PC-3 (cell line): ENCODE measurements around the gene SLC18A2. TPM values are rescaled to one million over a fixed set of nuclear protein-coding genes. Genes with fewer than 3 reads are reported as not detected.

ENCODE experiments used
- ATAC-seq: fragments of 200-7000 bp; cut with Tn5 transposase; 2 replicates; pipeline ENCODE4 v1.9.1; 2020; ENCODE audit warnings: mild to moderate bottlenecking, moderate library complexity
- BruUV-seq: library from RNA; stranded (reverse); fragments of 400-500 nt; replicated peaks from 2 replicates; lab custom pipeline; 2021; lab: Mats Ljungman, UMichigan
- CTCF ChIA-PET: fragments of 300-600 bp; sonication (Branson Sonifier 250); formaldehyde crosslinking; loops from one replicate; lab custom pipeline; 2022; ENCODE audit warnings: antibody characterized with exemption; lab: Charles Lee
- POLR2A ChIA-PET: fragments of 300-600 bp; sonication (Branson Sonifier 250); formaldehyde crosslinking; loops from one replicate; lab custom pipeline; 2022; ENCODE audit warnings: antibody characterized with exemption; ENCODE audit not compliant: unreplicated experiment; lab: Charles Lee
- DNase-seq: peaks from one replicate; pipeline ENCODE4 v3.0.0-alpha.2; 2015
- H2AFZ ChIP-seq: fragments of 300-600 bp; sonication (generic); 2 replicates; pipeline ENCODE4 v1.6.0; 2016; ENCODE audit warnings: antibody characterized with exemption, low read length
- H3F3A ChIP-seq: fragments of 300-600 bp; sonication (generic); one replicate; pipeline ENCODE4 v1.6.0; 2017; ENCODE audit warnings: antibody characterized with exemption, low read length, control low read depth, mild to moderate bottlenecking; ENCODE audit not compliant: unreplicated experiment
- H3K27ac ChIP-seq: fragments of 300-600 bp; sonication (generic); 2 replicates; pipeline ENCODE4 v1.5.1; 2016; ENCODE audit warnings: mild to moderate bottlenecking, low read length
- H3K27me3 ChIP-seq: fragments of 300-600 bp; sonication (generic); 2 replicates; pipeline ENCODE4 v1.6.1; 2016; ENCODE audit warnings: low read length, mixed read lengths
- H3K36me3 ChIP-seq: fragments of 300-600 bp; sonication (generic); 2 replicates; pipeline ENCODE4 v1.6.1; 2016; ENCODE audit warnings: low read depth, mixed run types, low read length, mixed read lengths
- H3K4me1 ChIP-seq: fragments of 300-600 bp; sonication (generic); 2 replicates; pipeline ENCODE4 v1.5.1; 2016; ENCODE audit warnings: low read length; ENCODE audit not compliant: insufficient read depth
- H3K4me2 ChIP-seq: fragments of 300-600 bp; sonication (generic); 2 replicates; pipeline ENCODE4 v1.6.0; 2016; ENCODE audit warnings: low read length
- H3K4me3 ChIP-seq: fragments of 300-600 bp; sonication (generic); 2 replicates; pipeline ENCODE4 v1.5.1; 2016; ENCODE audit warnings: mild to moderate bottlenecking, low read length, mixed read lengths
- H3K79me2 ChIP-seq: fragments of 300-600 bp; sonication (generic); 2 replicates; pipeline ENCODE4 v1.6.1; 2017; ENCODE audit warnings: low read length, mixed read lengths
- H3K9ac ChIP-seq: fragments of 300-600 bp; sonication (generic); 2 replicates; pipeline ENCODE4 v1.6.0; 2016; ENCODE audit warnings: mild to moderate bottlenecking, low read length
- H3K9me2 ChIP-seq: fragments of 300-600 bp; sonication (generic); replicated peaks from 2 replicates; pipeline ENCODE4 v1.6.1; 2016; ENCODE audit warnings: mixed run types, low read length, mixed read lengths
- H3K9me3 ChIP-seq: fragments of 300-600 bp; sonication (generic); 2 replicates; pipeline ENCODE4 v1.6.1; 2016; ENCODE audit warnings: low read length, mixed read lengths
- H4K20me1 ChIP-seq: fragments of 300-600 bp; sonication (generic); 2 replicates; pipeline ENCODE4 v1.6.1; 2016; ENCODE audit warnings: low read length, mixed read lengths
- EZH2 ChIP-seq: fragments of 300-600 bp; sonication (generic); IDR thresholded peaks from one replicate; pipeline ENCODE4 v1.6.1; 2017; ENCODE audit warnings: antibody characterized with exemption, mild to moderate bottlenecking, low read length; ENCODE audit not compliant: unreplicated experiment
- EZH2phosphoT487 ChIP-seq: fragments of 300-600 bp; sonication (generic); IDR thresholded peaks from 2 replicates; pipeline ENCODE4 v1.6.1; 2018; ENCODE audit warnings: mild to moderate bottlenecking, antibody characterized with exemption, low read length, borderline replicate concordance
- intact Hi-C: fragments of 100-400 bp; cut with micrococcal nuclease; formaldehyde crosslinking; loops from 2 replicates; pipeline ENCODE4 v1.9.0; 2023
- total RNA-seq: library from RNA; depleted of rRNA; stranded (reverse); fragments of >200 nt; gene quantifications from 2 replicates; pipeline ENCODE4 v1.2.3, GENCODE V29; 2014
- TF ChIP-seq, protein P1 (sequence below): fragments of 300-600 bp; sonication (generic); conservative IDR thresholded peaks from 2 replicates; pipeline ENCODE4 v1.5.1; 2017; ENCODE audit warnings: antibody characterized with exemption, low read depth, mild to moderate bottlenecking, low read length

SLC18A2 gene
- total RNA-seq, 1 experiment from 2014 or later = not detected

GRCh38 chr10:117318909-117319308 is 78.0 kb downstream of the SLC18A2 start:
- no peak overlapping the region for H3K9ac ChIP-seq
- peak; percentile 28 for DNase-seq
- H3K9me2 ChIP-seq = no peaks in the 10 kb centered on the region
- H3F3A ChIP-seq = no peaks in the 10 kb centered on the region
- 0 out of 2 replicates have a peak, but pooled peaks cover 4% of the 10 kb centered on the region for H3K4me1 ChIP-seq
- H2AFZ ChIP-seq = no peak overlapping the region
- H3K79me2 ChIP-seq = peaks cover 12% of the 10 kb centered on the region; the same call in 1 of the 2 replicates
- POLR2A ChIA-PET = interaction anchor here (0.6 kb wide), 1 partner anchor 77 kb away, joined by 5 read pairs; no protein-coding TSS in a partner anchor
- no peak overlapping the region for H3K4me2 ChIP-seq
- H3K27me3 ChIP-seq = no peaks in the 10 kb centered on the region
- intact Hi-C loops = no loop called here
- H3K36me3 ChIP-seq = no peaks in the 10 kb centered on the region
- no peak overlapping the region for H3K27ac ChIP-seq
- no TSS peak for BruUV-seq
- CTCF ChIA-PET = interaction anchor here (0.6 to 2.5 kb wide), 4 partner anchors 89 to 102 kb away, joined by 4 to 26 read pairs (median 5); no protein-coding TSS in a partner anchor
- H3K4me3 ChIP-seq = no peak overlapping the region
- TF ChIP-seq, protein P1, sequence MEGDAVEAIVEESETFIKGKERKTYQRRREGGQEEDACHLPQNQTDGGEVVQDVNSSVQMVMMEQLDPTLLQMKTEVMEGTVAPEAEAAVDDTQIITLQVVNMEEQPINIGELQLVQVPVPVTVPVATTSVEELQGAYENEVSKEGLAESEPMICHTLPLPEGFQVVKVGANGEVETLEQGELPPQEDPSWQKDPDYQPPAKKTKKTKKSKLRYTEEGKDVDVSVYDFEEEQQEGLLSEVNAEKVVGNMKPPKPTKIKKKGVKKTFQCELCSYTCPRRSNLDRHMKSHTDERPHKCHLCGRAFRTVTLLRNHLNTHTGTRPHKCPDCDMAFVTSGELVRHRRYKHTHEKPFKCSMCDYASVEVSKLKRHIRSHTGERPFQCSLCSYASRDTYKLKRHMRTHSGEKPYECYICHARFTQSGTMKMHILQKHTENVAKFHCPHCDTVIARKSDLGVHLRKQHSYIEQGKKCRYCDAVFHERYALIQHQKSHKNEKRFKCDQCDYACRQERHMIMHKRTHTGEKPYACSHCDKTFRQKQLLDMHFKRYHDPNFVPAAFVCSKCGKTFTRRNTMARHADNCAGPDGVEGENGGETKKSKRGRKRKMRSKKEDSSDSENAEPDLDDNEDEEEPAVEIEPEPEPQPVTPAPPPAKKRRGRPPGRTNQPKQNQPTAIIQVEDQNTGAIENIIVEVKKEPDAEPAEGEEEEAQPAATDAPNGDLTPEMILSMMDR = peak; percentile 58
- TF ChIP-seq EZH2phosphoT487 = no peak
- TF ChIP-seq EZH2 = no peak
- H3K9me3 ChIP-seq = no peaks in the 10 kb centered on the region
- no peak for ATAC-seq
- 0 out of 2 replicates have a peak, but pooled peaks cover 10% of the 10 kb centered on the region for H4K20me1 ChIP-seq

GRCh38 chr10:117320050-117320665 is 79.2 kb downstream of the SLC18A2 start:
- Histone ChIP-seq H3F3A (no peaks in the 10 kb centered on the region), H3K9me3 (no peaks in the 10 kb centered on the region), H2AFZ (no peak overlapping the region), H3K36me3 (no peaks in the 10 kb centered on the region), H3K9ac (no peak overlapping the region), H3K4me2 (no peak overlapping the region), H3K4me3 (no peak overlapping the region), H3K27me3 (no peaks in the 10 kb centered on the region), H3K27ac (no peak overlapping the region), H3K4me1 (0 out of 2 replicates have a peak, but pooled peaks cover 4% of the 10 kb centered on the region), H4K20me1 (0 out of 2 replicates have a peak, but pooled peaks cover 10% of the 10 kb centered on the region), H3K9me2 (no peaks in the 10 kb centered on the region), H3K79me2 (peaks cover 12% of the 10 kb centered on the region; the same call in 1 of the 2 replicates)
- DNase-seq (peak; percentile 42), ATAC-seq (peak; percentile 37; the same call in 1 of the 2 replicates)
- CTCF ChIA-PET = interaction anchor here (0.6 to 2.5 kb wide), 5 partner anchors 79 to 160 kb away, joined by 3 to 26 read pairs (median 3); no protein-coding TSS in a partner anchor
- no TSS peak for BruUV-seq
- no peak for TF ChIP-seq EZH2
- TF ChIP-seq, protein P1 = peak; percentile 74
- POLR2A ChIA-PET = interaction anchor here (0.7 kb wide), 1 partner anchor 49 kb away, joined by 4 read pairs; no protein-coding TSS in a partner anchor
- intact Hi-C loops = loop anchor here (1.0 to 2.0 kb wide), 2 partner anchors 53 to 103 kb away; no protein-coding TSS in a partner anchor
